Measurements from ENCODE around the gene CLPTM1.

- no peak for TF ChIP-seq POLR2A (IDR thresholded peaks at IDR 0.05; ENCODE audit: low read depth, low read length)
- TF ChIP-seq, protein P1, sequence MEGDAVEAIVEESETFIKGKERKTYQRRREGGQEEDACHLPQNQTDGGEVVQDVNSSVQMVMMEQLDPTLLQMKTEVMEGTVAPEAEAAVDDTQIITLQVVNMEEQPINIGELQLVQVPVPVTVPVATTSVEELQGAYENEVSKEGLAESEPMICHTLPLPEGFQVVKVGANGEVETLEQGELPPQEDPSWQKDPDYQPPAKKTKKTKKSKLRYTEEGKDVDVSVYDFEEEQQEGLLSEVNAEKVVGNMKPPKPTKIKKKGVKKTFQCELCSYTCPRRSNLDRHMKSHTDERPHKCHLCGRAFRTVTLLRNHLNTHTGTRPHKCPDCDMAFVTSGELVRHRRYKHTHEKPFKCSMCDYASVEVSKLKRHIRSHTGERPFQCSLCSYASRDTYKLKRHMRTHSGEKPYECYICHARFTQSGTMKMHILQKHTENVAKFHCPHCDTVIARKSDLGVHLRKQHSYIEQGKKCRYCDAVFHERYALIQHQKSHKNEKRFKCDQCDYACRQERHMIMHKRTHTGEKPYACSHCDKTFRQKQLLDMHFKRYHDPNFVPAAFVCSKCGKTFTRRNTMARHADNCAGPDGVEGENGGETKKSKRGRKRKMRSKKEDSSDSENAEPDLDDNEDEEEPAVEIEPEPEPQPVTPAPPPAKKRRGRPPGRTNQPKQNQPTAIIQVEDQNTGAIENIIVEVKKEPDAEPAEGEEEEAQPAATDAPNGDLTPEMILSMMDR (IDR thresholded peaks at IDR 0.05; ENCODE audit: extremely low read depth in 1 of 2, insufficient read depth in 1 of 2, low read depth in 1 of 2, low read length in 2 of 2): no peak
These were observed 82.4 kb downstream of the CLPTM1 start for GRCh38 chr19:45037393-45038169.

Measured in endothelial cell of umbilical vein (primary cell).